Ishikawa (cell line): ENCODE measurements around the gene ATP6V0E2.

Experiments
- CEBPB ChIP-seq: IDR thresholded peaks from 2 replicates; pipeline ENCODE4 v1.6.1; 2012
- TEAD4 ChIP-seq: IDR thresholded peaks from 2 replicates; pipeline ENCODE4 v1.6.1; 2012

GRCh38 chr7:149844445-149844844, 29.3 kb upstream of the ATP6V0E2 start:
- no peak for TF ChIP-seq CEBPB
- TF ChIP-seq TEAD4: no peak
